Neutrophil (primary cell): ENCODE measurements around the gene DSG2.
A peak's percentile ranks its signal among the peaks of the same experiment; 100 is the strongest.

Experiments
- H3K27ac ChIP-seq: fragments of 200-600 bp; sonication (generic); 2 replicates; pipeline ENCODE4 v1.5.1; 2016; ENCODE audit warnings: mild to moderate bottlenecking, moderate library complexity
- H3K27me3 ChIP-seq: fragments of 200-600 bp; sonication (generic); 2 replicates; pipeline ENCODE4 v1.6.0; 2016; ENCODE audit warnings: mild to moderate bottlenecking
- H3K36me3 ChIP-seq: fragments of 200-600 bp; sonication (generic); 2 replicates; pipeline ENCODE4 v1.5.1; 2017
- H3K4me1 ChIP-seq, 2 experiments: fragments of 200-600 bp in 1 of 2; sonication (generic) in 1 of 2; 1 replicate in 1 of 2; 2 replicates in 1 of 2; pipeline versions ENCODE4 v1.5.1 to v1.6.1; 2013 to 2016; ENCODE audit warnings: low read depth in 1 of 2, low read length in 1 of 2, mild to moderate bottlenecking in 1 of 2, moderate library complexity in 1 of 2; ENCODE audit not compliant: control insufficient read depth in 1 of 2, insufficient read depth in 1 of 2
- H3K4me3 ChIP-seq, 2 experiments: fragments of 200-600 bp in 1 of 2; sonication (generic) in 1 of 2; 1 replicate in 1 of 2; 2 replicates in 1 of 2; pipeline ENCODE4 v1.5.1; 2013 to 2016; ENCODE audit warnings: low read depth in 1 of 2, low read length in 1 of 2, mild to moderate bottlenecking in 1 of 2, moderate library complexity in 1 of 2
- H3K9me3 ChIP-seq: fragments of 200-600 bp; sonication (generic); 2 replicates; pipeline ENCODE4 v1.5.1; 2016
- TF ChIP-seq, protein P1 (sequence below): fragments of 200-600 bp; sonication (generic); IDR thresholded peaks from 2 replicates; pipeline ENCODE4 v1.5.1; 2016; ENCODE audit warnings: antibody characterized with exemption

DSG2 gene

DNA sequence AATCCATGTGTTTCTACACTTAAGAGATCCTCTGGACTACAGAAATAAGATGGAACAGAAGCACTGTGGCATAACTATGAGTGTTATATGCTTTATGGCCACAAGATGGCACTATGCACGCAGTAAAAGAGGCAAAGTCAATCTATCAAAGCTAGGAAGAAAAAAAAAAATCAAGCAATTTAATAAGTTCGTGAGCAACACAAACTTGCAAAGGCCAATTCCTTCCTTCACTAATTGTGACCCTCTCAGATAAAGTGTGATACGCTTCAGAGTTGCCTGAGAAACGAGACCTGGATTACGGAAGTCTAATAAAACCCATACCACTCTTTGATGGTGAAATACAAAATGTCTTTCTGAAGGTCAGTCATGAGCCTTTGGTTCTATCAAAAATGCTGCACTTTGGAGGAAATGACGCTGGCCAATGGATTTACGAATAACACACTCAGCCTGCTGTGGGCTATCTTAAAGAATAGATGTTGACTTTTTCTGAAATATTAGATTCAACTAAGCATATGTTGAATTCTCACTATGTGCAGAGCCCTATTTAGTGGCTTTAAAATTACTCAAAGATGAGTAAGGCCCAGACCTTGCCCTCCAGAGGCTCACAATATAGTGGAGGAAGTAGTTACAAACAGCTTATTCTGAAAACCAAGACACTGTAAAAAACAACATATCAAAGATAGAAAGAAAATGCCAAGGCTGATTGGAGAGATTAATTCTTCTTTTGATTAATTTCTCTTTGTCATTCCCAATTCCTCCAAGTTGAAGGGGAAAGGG lies 58.2 kb downstream of the DSG2 start:
- Histone ChIP-seq H3K27ac (no peak overlapping the region), H3K4me1 (no peaks in the 10 kb centered on the region), H3K36me3 (no peaks in the 10 kb centered on the region), H3K9me3 (no peaks in the 10 kb centered on the region), H3K4me3 (no peak overlapping the region), H3K27me3 (no peaks in the 10 kb centered on the region)
- TF ChIP-seq, protein P1, sequence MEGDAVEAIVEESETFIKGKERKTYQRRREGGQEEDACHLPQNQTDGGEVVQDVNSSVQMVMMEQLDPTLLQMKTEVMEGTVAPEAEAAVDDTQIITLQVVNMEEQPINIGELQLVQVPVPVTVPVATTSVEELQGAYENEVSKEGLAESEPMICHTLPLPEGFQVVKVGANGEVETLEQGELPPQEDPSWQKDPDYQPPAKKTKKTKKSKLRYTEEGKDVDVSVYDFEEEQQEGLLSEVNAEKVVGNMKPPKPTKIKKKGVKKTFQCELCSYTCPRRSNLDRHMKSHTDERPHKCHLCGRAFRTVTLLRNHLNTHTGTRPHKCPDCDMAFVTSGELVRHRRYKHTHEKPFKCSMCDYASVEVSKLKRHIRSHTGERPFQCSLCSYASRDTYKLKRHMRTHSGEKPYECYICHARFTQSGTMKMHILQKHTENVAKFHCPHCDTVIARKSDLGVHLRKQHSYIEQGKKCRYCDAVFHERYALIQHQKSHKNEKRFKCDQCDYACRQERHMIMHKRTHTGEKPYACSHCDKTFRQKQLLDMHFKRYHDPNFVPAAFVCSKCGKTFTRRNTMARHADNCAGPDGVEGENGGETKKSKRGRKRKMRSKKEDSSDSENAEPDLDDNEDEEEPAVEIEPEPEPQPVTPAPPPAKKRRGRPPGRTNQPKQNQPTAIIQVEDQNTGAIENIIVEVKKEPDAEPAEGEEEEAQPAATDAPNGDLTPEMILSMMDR = peak; percentile 81

DNA sequence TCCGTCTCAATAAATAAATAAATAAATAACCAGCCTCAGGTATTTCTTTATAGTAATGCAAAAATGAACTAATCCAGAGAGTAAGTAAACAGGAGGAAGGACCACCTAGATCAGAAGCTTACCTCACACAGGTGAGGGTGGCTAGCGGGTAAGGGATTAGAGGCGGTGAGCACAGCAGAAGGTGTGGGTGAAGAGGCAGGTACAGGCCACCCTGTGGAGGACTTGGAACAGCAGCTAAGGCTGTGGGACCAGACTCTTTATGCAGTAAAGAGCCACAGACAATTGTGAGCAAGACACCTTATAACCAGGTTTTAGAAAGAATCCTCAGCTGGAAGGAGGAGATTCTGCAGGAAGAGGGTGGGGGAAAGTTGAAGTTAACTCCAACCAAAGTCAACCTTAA lies 59.5 kb downstream of the DSG2 start:
- TF ChIP-seq, protein P1 = no peak
- no peaks in the 10 kb centered on the region for H3K9me3 ChIP-seq
- no peak overlapping the region for H3K4me3 ChIP-seq
- no peaks in the 10 kb centered on the region for H3K27me3 ChIP-seq
- no peaks in the 10 kb centered on the region for H3K4me1 ChIP-seq
- H3K27ac ChIP-seq = no peak overlapping the region
- no peaks in the 10 kb centered on the region for H3K36me3 ChIP-seq

DNA sequence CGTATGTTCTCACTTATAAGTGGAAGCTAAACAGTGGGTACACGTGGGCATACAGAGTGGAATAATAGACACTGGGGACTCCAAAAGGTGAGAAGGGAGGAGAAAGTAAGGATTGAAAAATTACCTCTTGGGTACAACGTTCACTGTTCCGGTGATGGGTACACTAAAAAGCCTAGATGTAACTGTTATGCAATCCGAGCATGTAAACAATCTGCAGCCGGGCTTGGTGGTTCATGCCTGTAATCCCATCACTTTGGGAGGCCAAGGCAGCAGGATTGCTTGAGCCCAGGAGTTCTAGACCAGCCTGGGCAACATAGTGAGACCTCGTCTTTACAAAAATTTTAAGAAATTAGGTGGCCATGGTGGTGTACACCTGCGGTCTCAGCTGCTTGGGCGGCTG lies 60.6 kb downstream of the DSG2 start:
- H3K4me3 ChIP-seq = no peak overlapping the region
- no peaks in the 10 kb centered on the region for H3K4me1 ChIP-seq
- no peaks in the 10 kb centered on the region for H3K9me3 ChIP-seq
- TF ChIP-seq, protein P1 = no peak
- no peaks in the 10 kb centered on the region for H3K27me3 ChIP-seq
- no peak overlapping the region for H3K27ac ChIP-seq
- H3K36me3 ChIP-seq = no peaks in the 10 kb centered on the region

DNA sequence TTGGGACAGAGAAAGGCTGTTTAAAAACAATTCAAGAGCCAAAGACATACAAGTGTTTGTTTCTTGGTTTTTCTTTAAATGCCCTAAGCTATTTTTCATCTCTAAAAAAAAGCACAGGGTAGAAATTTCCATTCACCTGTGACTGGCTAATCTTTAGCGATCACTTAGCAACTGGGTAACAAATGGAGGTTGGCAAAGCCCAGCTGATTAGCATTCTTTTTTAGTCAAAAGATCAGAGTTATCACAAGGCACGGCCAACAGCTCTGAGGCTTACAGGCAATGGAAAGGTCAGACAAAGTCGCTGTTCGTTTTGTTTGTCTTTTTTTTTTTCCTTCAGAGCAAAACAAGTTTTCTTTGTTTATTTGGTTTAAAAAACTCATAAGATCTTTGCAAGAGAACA lies 64.7 kb downstream of the DSG2 start:
- Histone ChIP-seq H3K4me1 (no peaks in the 10 kb centered on the region), H3K27me3 (no peaks in the 10 kb centered on the region), H3K4me3 (no peak overlapping the region), H3K27ac (no peak overlapping the region), H3K9me3 (no peaks in the 10 kb centered on the region), H3K36me3 (no peaks in the 10 kb centered on the region)
- TF ChIP-seq, protein P1 = no peak

DNA sequence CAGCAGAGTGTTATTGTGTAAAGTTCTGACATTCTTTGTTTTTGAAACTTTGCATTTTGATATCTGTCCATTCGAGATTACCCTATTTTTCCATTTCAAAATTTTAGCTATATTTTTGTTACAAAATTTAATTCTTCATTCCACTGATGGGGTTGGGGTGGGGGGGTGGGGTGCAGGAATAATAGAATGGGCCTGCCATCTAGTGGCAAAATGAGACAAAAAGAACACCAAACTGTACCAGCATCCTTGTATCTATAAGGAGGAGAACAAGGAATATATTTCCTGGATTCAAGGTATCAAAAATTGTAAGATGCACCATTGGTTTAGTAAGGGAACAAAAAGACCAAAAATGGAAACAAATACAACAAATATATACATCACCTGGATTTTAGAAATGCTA lies 65.8 kb downstream of the DSG2 start:
- Histone ChIP-seq H3K36me3 (no peaks in the 10 kb centered on the region), H3K27me3 (no peaks in the 10 kb centered on the region), H3K9me3 (no peaks in the 10 kb centered on the region), H3K27ac (no peak overlapping the region), H3K4me3 (no peak overlapping the region), H3K4me1 (no peaks in the 10 kb centered on the region)
- TF ChIP-seq, protein P1 = no peak
